Lower leg skin (tissue), 4 donors: ENCODE data around the gene FOXI1. TPM values are rescaled to one million over a fixed set of nuclear protein-coding genes. Genes with fewer than 3 reads are reported as not detected.
A peak's percentile ranks its signal among the peaks of the same experiment; 100 is the strongest.

Experiments used
- DNase-seq, 2 donors: peaks; one replicate each; pipeline ENCODE4 v3.0.0-alpha.2; 2019; ENCODE audit warnings: low spot score in 2 of 2
- H3K4me3 ChIP-seq: fragments of 200-600 bp; sonication (generic); 2 replicates; pipeline ENCODE4 v1.5.1; 2017; ENCODE audit warnings: mild to moderate bottlenecking, low read depth; ENCODE audit not compliant: poor library complexity, severe bottlenecking
- POLR2A ChIP-seq, 2 donors: fragments of 450-650 bp; IDR thresholded peaks; one replicate each; pipeline ENCODE4 v1.6.1; 2016 to 2017; ENCODE audit warnings: antibody characterized with exemption in 2 of 2, mild to moderate bottlenecking in 1 of 2, moderate library complexity in 1 of 2
- WGBS, 2 donors: methylation state at CpG; one replicate each; pipeline ENCODE4 v1.1.5; 2018; 5-methylcytosine and 5-hydroxymethylcytosine counted together
- intact Hi-C: fragments of 100-400 bp; cut with DNase I; formaldehyde crosslinking; loops from one replicate; pipeline ENCODE4 v1.15.0; 2023; ENCODE audit warnings: low total_unique reads
- total RNA-seq, 4 donors: library from RNA; depleted of rRNA; stranded (reverse); fragments of >200 nt; gene quantifications; one replicate each; pipeline ENCODE4 v1.1.0, GENCODE V29; 2016
- TF ChIP-seq, protein P1 (sequence below), 3 donors: fragments of 450-650 bp; IDR thresholded peaks; one replicate each; pipeline ENCODE4 v1.5.1; 2016; ENCODE audit warnings: antibody characterized with exemption in 3 of 3, mild to moderate bottlenecking in 3 of 3, moderate library complexity in 2 of 3

Gene FOXI1
- total RNA-seq, 4 donors from 2014 or later: 0.46 to 5.3 (median 3.4) TPM

DNA sequence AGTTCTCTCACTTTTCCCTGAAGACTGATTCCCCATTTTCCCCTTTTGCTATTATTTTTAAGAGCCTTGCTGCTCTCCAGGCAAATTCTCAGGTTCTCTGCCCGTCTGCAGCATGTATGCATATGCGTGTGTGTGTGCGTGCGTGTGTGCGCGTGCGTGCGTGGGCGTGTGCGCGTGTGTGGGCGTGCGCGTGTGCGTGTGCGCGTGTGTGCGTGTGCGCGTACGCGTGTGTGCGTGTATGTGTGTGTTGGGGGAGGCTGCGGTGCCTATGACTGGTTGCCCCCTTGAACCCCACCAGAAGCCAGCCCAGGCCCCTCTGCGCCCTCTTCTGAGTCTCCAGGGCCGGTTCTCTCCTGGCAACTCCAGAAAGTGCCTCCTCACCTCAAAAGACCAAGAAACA, 987 bp upstream of the FOXI1 start:
- WGBS, 2 donors: 86 to 87% methylated on average over 26 of the region's 26 CpGs
- TF ChIP-seq, protein P1, sequence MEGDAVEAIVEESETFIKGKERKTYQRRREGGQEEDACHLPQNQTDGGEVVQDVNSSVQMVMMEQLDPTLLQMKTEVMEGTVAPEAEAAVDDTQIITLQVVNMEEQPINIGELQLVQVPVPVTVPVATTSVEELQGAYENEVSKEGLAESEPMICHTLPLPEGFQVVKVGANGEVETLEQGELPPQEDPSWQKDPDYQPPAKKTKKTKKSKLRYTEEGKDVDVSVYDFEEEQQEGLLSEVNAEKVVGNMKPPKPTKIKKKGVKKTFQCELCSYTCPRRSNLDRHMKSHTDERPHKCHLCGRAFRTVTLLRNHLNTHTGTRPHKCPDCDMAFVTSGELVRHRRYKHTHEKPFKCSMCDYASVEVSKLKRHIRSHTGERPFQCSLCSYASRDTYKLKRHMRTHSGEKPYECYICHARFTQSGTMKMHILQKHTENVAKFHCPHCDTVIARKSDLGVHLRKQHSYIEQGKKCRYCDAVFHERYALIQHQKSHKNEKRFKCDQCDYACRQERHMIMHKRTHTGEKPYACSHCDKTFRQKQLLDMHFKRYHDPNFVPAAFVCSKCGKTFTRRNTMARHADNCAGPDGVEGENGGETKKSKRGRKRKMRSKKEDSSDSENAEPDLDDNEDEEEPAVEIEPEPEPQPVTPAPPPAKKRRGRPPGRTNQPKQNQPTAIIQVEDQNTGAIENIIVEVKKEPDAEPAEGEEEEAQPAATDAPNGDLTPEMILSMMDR (IDR thresholded peaks at IDR 0.05): no peak
- intact Hi-C loops: no loop called here
- H3K4me3 ChIP-seq: no peak overlapping the region
- DNase-seq: peak in 1 of 2 donors; percentile 46

DNA sequence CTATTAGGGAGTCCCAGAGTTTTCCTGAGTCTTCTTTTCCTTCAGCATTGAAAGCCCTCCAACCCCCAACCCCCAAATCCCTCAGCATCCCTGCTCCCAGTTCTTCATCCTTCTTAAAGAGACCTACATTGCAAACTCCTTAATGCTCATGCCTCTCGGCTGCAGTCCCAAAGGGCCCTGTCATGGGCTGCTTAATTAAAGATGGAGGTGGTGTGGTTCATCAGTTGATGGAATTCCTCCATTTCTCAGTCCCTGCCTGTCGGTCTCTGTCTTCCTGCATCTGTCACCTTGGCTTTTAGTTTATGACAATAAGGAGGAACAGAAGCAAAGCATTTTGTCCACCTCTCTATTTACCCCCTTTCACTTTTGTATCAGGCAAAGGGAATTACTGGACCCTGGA, 2.0 kb downstream of the FOXI1 start:
- whole genome bisulfite sequencing, 2 donors: 62 to 64% methylated on average over 2 of the region's 2 CpGs
- DNase-seq: peak in 1 of 2 donors; percentile 14
- TF ChIP-seq, protein P1 (IDR thresholded peaks at IDR 0.05): no peak
- no peak for TF ChIP-seq POLR2A (IDR thresholded peaks at IDR 0.05)
- intact Hi-C loops: no loop called here
- no peak overlapping the region for H3K4me3 ChIP-seq

DNA sequence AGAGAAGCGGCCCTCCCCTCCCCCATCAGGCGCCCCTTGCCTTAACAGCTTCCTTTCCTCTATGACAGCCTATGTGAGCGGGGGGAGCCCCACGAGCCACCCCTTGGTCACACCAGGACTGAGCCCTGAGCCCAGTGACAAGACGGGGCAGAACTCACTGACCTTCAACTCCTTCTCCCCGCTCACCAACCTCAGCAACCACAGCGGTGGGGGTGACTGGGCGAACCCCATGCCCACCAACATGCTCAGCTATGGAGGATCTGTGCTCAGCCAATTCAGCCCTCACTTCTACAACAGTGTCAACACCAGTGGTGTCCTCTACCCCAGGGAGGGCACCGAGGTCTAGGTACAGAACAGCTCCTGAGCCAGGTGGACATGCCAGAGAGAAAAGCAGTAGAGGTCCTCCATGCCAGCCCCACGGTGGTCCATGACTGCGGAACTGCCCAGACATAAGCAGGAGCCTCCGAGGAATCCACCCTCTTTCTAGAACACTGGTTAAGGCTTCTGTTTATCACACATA, 2.6 kb downstream of the FOXI1 start:
- DNase-seq: peak in 1 of 2 donors; percentile 82
- H3K4me3 ChIP-seq: no peak overlapping the region
- TF ChIP-seq, protein P1 (IDR thresholded peaks at IDR 0.05): no peak
- no peak for TF ChIP-seq POLR2A (IDR thresholded peaks at IDR 0.05)
- intact Hi-C loops: no loop called here
- WGBS, 2 donors: 93 to 94% methylated on average over 12 of the region's 12 CpGs

DNA sequence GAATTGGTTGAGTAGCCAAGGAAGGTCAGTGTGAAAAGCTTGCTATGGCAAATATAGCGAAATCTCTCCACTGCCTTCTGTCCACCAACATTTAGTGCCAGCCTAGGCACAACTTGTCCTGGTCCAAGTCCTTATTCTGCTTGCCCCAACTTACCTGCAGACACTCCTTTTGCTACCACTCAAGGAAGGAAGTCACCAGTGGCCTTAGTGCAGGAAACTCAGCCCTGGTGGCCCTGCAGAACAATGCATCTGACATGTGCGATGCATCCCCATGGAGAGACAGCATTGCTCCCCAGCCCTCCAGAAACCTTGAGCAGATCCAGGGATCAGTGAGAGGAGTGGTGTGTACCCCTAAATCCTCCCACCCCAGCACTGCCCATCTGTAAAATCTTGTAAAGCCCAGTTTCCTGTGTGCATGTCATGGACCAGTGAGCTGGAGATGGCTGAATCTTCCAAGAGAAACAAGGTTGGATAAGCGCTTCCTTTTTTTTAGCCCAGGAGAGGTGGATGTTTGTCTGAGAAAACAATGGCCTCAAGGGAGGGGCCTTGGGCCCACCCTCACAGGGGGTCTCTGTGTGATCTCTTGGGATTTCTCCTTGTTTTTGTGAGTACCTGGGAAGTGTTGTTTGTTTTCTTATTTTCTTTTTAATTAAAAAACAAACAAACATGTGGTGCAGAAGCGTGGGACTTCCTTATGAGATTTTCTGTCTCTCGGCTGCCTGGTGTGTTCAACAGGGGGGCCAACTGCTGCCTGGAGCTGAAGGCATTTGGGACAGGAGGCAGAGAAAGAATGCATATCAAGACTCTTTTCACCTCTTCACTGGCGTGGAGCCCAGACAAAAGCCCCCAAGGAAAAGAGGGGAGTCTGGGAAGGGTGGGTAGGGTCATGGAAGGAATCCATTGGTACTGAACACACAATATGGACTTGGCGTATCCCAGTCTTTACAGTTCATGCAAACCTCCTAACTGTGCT, 3.6 kb downstream of the FOXI1 start:
- no peak for TF ChIP-seq POLR2A (IDR thresholded peaks at IDR 0.05)
- TF ChIP-seq, protein P1 (IDR thresholded peaks at IDR 0.05): no peak
- WGBS, 2 donors: 80 to 82% methylated on average over 7 of the region's 7 CpGs
- intact Hi-C loops: no loop called here
- DNase-seq: peak in 1 of 2 donors; percentile 74
- H3K4me3 ChIP-seq: no peak overlapping the region

DNA sequence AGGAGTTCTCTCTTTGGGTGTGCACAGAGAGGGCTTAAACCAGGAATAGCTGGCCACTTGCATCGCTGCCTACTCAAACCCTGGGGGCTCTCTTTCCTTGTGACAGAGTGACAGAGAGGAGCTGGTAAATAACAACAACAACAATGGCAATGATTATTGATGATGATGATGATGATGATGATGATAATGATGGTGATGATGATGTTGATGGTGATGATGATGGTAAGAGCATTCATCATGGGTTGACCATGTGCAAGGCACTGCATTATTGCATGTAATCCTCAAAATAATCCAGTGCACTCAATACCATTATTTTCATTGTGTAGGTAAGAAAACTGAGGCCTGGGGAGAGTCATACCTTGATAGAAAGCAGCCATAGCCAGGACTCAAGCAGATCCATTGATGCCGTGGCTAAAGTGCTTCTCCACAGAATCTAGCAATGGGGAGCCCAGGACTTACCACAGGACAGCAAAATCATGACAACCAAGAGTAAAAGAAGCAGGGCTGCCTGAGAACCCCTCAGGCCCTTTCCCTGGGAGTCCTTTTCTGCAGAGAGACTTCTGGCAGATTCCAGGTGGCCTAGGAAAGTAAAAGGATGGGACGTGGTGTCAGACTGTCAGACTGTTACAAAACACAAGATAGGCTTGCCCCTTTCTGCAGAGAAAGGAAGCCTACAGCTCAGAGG, 4.8 kb downstream of the FOXI1 start:
- H3K4me3 ChIP-seq: no peak overlapping the region
- DNase-seq: peak in 1 of 2 donors; percentile 56
- TF ChIP-seq, protein P1 (IDR thresholded peaks at IDR 0.05): no peak
- TF ChIP-seq POLR2A (IDR thresholded peaks at IDR 0.05): no peak
- intact Hi-C loops: no loop called here
- 64 to 79% methylated on average over 3 of the region's 3 CpGs for WGBS, 2 donors
